ENCODE results near the gene SH3BP5.

- TF ChIP-seq, protein P1, sequence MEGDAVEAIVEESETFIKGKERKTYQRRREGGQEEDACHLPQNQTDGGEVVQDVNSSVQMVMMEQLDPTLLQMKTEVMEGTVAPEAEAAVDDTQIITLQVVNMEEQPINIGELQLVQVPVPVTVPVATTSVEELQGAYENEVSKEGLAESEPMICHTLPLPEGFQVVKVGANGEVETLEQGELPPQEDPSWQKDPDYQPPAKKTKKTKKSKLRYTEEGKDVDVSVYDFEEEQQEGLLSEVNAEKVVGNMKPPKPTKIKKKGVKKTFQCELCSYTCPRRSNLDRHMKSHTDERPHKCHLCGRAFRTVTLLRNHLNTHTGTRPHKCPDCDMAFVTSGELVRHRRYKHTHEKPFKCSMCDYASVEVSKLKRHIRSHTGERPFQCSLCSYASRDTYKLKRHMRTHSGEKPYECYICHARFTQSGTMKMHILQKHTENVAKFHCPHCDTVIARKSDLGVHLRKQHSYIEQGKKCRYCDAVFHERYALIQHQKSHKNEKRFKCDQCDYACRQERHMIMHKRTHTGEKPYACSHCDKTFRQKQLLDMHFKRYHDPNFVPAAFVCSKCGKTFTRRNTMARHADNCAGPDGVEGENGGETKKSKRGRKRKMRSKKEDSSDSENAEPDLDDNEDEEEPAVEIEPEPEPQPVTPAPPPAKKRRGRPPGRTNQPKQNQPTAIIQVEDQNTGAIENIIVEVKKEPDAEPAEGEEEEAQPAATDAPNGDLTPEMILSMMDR (IDR thresholded peaks at IDR 0.05) = no peak
- no peak for TF ChIP-seq POLR2A (IDR thresholded peaks at IDR 0.05)
These were observed 114.5 kb downstream of the SH3BP5 start for GRCh38 chr3:15217841-15218267.
